ENCODE data around the gene RAD50.

- TF ChIP-seq CTCF (IDR thresholded peaks at IDR 0.05) (no peak), POLR2A (IDR thresholded peaks at IDR 0.05) (no peak)
Observed at GRCh38 chr5:132651838-132652469, 95.2 kb downstream of the RAD50 start.
